ENCODE data around the gene LIPA. TPM values are rescaled to one million over a fixed set of nuclear protein-coding genes. Genes with fewer than 3 reads are reported as not detected.
"Not testable (repeated sequence)": the region's sequence is repeated elsewhere in the genome, so short reads cannot be mapped to it uniquely, and the experiment has no call there.

The LIPA gene
- total and polyA plus RNA-seq, 11 donors, result 4.8 to 127 (median 18.8) TPM

GRCh38 chr10:89294721-89295239, 43.2 kb upstream of the LIPA start:
- intact Hi-C loops (cut with DNase I), result no loop called here
- no peaks in the 10 kb centered on the region for H3K27me3 ChIP-seq

GRCh38 chr10:89285303-89285702, 33.7 kb upstream of the LIPA start:
- intact Hi-C loops (cut with DNase I); H3K36me3 ChIP-seq; DNase-seq; ATAC-seq; H3K27me3 ChIP-seq; H3K4me3 ChIP-seq; H3K9me3 ChIP-seq: not testable (repeated sequence)
- peaks cover 0 to 28% (median 18%) of the 10 kb centered on the region in 12 donors for H3K4me1 ChIP-seq
- H3K27ac ChIP-seq, result peak overlapping the region in 2 of 12 donors; percentile 83 to 84
- 83 to 91% (median 86%) methylated on average over 4 of the region's 4 CpGs for WGBS, 4 donors

More at GRCh38 chr10:89294721-89295239, 43.2 kb upstream of the LIPA start:
- Histone ChIP-seq H3K4me1 (peaks cover 0 to 33% (median 8%) of the 10 kb centered on the region in 12 donors), H3K27ac (peak overlapping the region in 1 of 12 donors; percentile 83), H3K4me3 (no peak overlapping the region), H3K36me3 (no peaks in the 10 kb centered on the region), H3K9me3 (peaks cover 0 to 12% (median 0%) of the 10 kb centered on the region in 12 donors)
- no peak for TF ChIP-seq CTCF (IDR thresholded peaks at IDR 0.05)
- TF ChIP-seq POLR2A (IDR thresholded peaks at IDR 0.05), result no peak
- WGBS, 4 donors, result 81 to 87% (median 83%) methylated on average over 3 of the region's 3 CpGs
- ATAC-seq, result no peak
- DNase-seq, result no peak

GRCh38 chr10:89284711-89285110, 33.1 kb upstream of the LIPA start:
- H3K4me3 ChIP-seq, H3K9me3 ChIP-seq, H3K27me3 ChIP-seq, H3K36me3 ChIP-seq, DNase-seq, ATAC-seq: not testable (repeated sequence)
- H3K27ac ChIP-seq, result peak overlapping the region in 10 of 12 donors; percentile 52 to 90 (median 82)
- H3K4me1 ChIP-seq, result peaks cover 0 to 34% (median 20%) of the 10 kb centered on the region in 12 donors
- intact Hi-C loops (cut with DNase I), result loop anchor here in 1 of 10 donors (5.0 kb wide), 1 partner anchor 43 kb away; the partner anchor contains the start of gene IFIT3
- 89 to 94% (median 93%) methylated on average over 6 of the region's 6 CpGs for WGBS, 4 donors

- H3K27ac ChIP-seq, result peak overlapping the region; percentile 65 to 90 (median 82)
- TF ChIP-seq CTCF (IDR thresholded peaks at IDR 0.05), result no peak
- TF ChIP-seq POLR2A (IDR thresholded peaks at IDR 0.05), result no peak
- ATAC-seq (peak; percentile 87 to 95 (median 94)), DNase-seq (peak; percentile 59 to 74 (median 65))
- peaks cover 0 to 41% (median 27%) of the 10 kb centered on the region in 12 donors for H3K4me1 ChIP-seq
- peak overlapping the region in 9 of 12 donors; percentile 23 to 52 (median 36) for H3K4me3 ChIP-seq
- H3K9me3 ChIP-seq, result no peaks in the 10 kb centered on the region
- H3K27me3 ChIP-seq, result no peaks in the 10 kb centered on the region
- H3K36me3 ChIP-seq, result no peaks in the 10 kb centered on the region
- WGBS, 4 donors, result 3 to 15% (median 6%) methylated on average over 4 of the region's 4 CpGs
- intact Hi-C loops (cut with DNase I), result loop anchor here in 1 of 10 donors (5.0 kb wide), 1 partner anchor 43 kb away; the partner anchor contains the start of gene IFIT3
Observed at GRCh38 chr10:89283936-89284475, 32.4 kb upstream of the LIPA start.
